Fibroblast of lung (primary cell): ENCODE measurements around the gene TK1. TPM values are rescaled to one million over a fixed set of nuclear protein-coding genes. Genes with fewer than 3 reads are reported as not detected.
A peak's percentile ranks its signal among the peaks of the same experiment; 100 is the strongest.

Experiments
- DNase-seq, 2 donors: peaks; one replicate each; pipeline versions ENCODE4 v3.0.0 to v3.0.0-alpha.2; 2010; ENCODE audit warnings: low read depth in 2 of 2
- H2AFZ ChIP-seq: 2 replicates; pipeline ENCODE4 v1.5.1; 2012; ENCODE audit warnings: low read length, control low read depth, inconsistent platforms
- H3K27ac ChIP-seq: 2 replicates; pipeline ENCODE4 v1.5.1; 2011; ENCODE audit warnings: low read length, control low read depth; ENCODE audit not compliant: insufficient read depth
- H3K27me3 ChIP-seq: 2 replicates; pipeline ENCODE4 v1.5.1; 2011; ENCODE audit warnings: mild to moderate bottlenecking, low read length; ENCODE audit not compliant: control insufficient read depth, insufficient read depth
- H3K36me3 ChIP-seq: 2 replicates; pipeline ENCODE4 v1.5.1; 2011; ENCODE audit warnings: low read length; ENCODE audit not compliant: control insufficient read depth, insufficient read depth
- H3K4me1 ChIP-seq: 2 replicates; pipeline ENCODE4 v1.5.1; 2011; ENCODE audit warnings: low read length; ENCODE audit not compliant: control insufficient read depth, insufficient read depth; ENCODE audit errors: extremely low read depth
- H3K4me2 ChIP-seq: 2 replicates; pipeline ENCODE4 v1.5.1; 2011; ENCODE audit warnings: low read length, control low read depth; ENCODE audit not compliant: insufficient read depth; ENCODE audit errors: extremely low read depth
- H3K4me3 ChIP-seq, 4 experiments: fragments of 200-600 bp in 1 of 4; sonication (generic) in 1 of 4; replicated peaks in 1 of 4; 2 replicates each; pipeline ENCODE4 v1.5.1; 2011 to 2016; ENCODE audit warnings: low read length in 4 of 4, low read depth in 3 of 4, mild to moderate bottlenecking in 3 of 4, control low read depth in 2 of 4, inconsistent platforms in 1 of 4, mixed read lengths in 1 of 4; ENCODE audit not compliant: insufficient read depth in 1 of 4; ENCODE audit errors: control extremely low read depth in 1 of 4
- H3K79me2 ChIP-seq: 2 replicates; pipeline ENCODE4 v1.5.1; 2012; ENCODE audit warnings: mild to moderate bottlenecking, low read length, inconsistent platforms; ENCODE audit not compliant: control insufficient read depth, insufficient read depth
- H3K9ac ChIP-seq: 2 replicates; pipeline ENCODE4 v1.5.1; 2011; ENCODE audit warnings: mild to moderate bottlenecking, low read length, control low read depth; ENCODE audit not compliant: insufficient read depth
- H3K9me3 ChIP-seq: 2 replicates; pipeline ENCODE4 v1.5.1; 2012; ENCODE audit warnings: low read depth, low read length; ENCODE audit not compliant: control insufficient read depth, insufficient read depth
- H4K20me1 ChIP-seq: 2 replicates; pipeline ENCODE4 v1.5.1; 2011; ENCODE audit warnings: low read length; ENCODE audit not compliant: control insufficient read depth, insufficient read depth; ENCODE audit errors: extremely low read depth
- EZH2 ChIP-seq: IDR thresholded peaks from 2 replicates; pipeline ENCODE4 v1.5.1; 2012; ENCODE audit warnings: low read length, control low read depth, mild to moderate bottlenecking; ENCODE audit errors: missing control alignments
- polyA plus RNA-seq, 2 donors: library from polyadenylated mRNA; depleted of rRNA in 1 of 2; stranded (reverse) in 1 of 2; unstranded in 1 of 2; fragments of >200 nt; gene quantifications; 2 replicates each; pipeline ENCODE4 v1.2.1, GENCODE V29; 2011 to 2012; ENCODE audit warnings: missing spikeins in 1 of 2
- total RNA-seq: library from RNA; depleted of rRNA; stranded (reverse); fragments of >200 nt; gene quantifications from 2 replicates; pipeline ENCODE4 v1.2.1, GENCODE V29; 2014
- TF ChIP-seq, protein P1 (sequence below), 2 donors: IDR thresholded peaks in 1 of 2; conservative IDR thresholded peaks in 1 of 2; 1 replicate in 1 of 2; 2 replicates in 1 of 2; pipeline ENCODE4 v1.5.1; 2011 to 2012; ENCODE audit warnings: low read length in 2 of 2, control low read depth in 1 of 2, inconsistent platforms in 1 of 2, low read depth in 1 of 2, mild to moderate bottlenecking in 1 of 2

TK1 gene
- total and polyA plus RNA-seq, 2 donors (not counting 1 experiment from before 2014, with no cell fraction given): 40.6 to 69.2 TPM

DNA sequence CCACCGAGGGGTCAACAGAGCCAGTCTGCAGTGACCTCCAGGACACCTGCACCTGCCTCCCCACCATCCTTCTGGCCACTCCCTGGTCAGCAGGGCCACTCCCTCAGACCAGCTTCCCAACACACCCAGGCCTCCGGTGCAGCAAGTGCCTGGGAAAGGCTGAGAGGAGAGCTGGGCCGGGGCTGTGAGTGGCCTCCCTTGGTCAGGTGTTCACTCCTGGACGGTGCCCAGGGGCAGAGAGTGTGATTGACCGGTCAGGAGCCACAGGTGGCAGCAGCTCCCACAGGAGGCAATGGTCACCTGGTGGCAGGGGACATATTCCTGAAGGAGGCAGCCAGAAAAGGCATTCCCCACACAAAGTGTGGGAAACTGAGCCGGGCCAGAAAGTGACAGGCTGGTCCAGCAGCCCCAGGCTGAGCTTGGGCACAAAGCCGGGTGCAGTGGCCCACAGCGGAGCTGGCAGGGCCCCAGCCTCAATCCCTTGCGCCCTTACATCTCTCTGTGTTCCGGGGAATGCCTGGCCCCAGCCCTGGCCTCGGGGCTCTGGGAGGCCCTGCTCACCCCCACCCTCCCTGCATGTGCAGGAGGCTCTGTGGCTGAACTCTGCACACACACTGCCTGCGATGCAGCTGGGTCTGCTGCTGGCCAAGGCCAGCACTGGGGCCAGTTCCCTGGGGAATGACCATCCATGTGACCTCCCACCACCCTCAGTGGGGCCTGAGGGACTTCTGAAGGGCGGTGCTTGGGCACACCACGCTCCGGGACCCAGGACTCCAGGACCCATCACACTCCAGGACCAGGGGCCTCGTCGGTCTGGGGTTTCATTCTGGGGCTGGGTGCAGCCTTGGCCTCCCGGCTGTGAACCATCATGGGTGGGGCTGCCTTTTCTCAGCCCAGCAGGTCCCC lies 41.9 kb downstream of the TK1 start:
- TF ChIP-seq, protein P1, sequence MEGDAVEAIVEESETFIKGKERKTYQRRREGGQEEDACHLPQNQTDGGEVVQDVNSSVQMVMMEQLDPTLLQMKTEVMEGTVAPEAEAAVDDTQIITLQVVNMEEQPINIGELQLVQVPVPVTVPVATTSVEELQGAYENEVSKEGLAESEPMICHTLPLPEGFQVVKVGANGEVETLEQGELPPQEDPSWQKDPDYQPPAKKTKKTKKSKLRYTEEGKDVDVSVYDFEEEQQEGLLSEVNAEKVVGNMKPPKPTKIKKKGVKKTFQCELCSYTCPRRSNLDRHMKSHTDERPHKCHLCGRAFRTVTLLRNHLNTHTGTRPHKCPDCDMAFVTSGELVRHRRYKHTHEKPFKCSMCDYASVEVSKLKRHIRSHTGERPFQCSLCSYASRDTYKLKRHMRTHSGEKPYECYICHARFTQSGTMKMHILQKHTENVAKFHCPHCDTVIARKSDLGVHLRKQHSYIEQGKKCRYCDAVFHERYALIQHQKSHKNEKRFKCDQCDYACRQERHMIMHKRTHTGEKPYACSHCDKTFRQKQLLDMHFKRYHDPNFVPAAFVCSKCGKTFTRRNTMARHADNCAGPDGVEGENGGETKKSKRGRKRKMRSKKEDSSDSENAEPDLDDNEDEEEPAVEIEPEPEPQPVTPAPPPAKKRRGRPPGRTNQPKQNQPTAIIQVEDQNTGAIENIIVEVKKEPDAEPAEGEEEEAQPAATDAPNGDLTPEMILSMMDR (conservative IDR thresholded peaks at IDR 0.05 in 1 of 2, IDR thresholded peaks at IDR 0.05 in 1 of 2; ENCODE audit: low read depth in 1 of 2, low read length in 2 of 2): no peak
- TF ChIP-seq EZH2: no peak
- Histone ChIP-seq H3K36me3 (no peaks in the 10 kb centered on the region), H3K27ac (no peak overlapping the region), H3K27me3 (no peaks in the 10 kb centered on the region), H3K9ac (no peak overlapping the region), H3K4me3 (no peak overlapping the region), H3K79me2 (no peaks in the 10 kb centered on the region), H2AFZ (no peak overlapping the region), H3K4me2 (no peak overlapping the region), H3K4me1 (peaks cover 24% of the 10 kb centered on the region), H3K9me3 (no peaks in the 10 kb centered on the region), H4K20me1 (no peaks in the 10 kb centered on the region)
- DNase-seq: peak in 1 of 2 donors; percentile 82

DNA sequence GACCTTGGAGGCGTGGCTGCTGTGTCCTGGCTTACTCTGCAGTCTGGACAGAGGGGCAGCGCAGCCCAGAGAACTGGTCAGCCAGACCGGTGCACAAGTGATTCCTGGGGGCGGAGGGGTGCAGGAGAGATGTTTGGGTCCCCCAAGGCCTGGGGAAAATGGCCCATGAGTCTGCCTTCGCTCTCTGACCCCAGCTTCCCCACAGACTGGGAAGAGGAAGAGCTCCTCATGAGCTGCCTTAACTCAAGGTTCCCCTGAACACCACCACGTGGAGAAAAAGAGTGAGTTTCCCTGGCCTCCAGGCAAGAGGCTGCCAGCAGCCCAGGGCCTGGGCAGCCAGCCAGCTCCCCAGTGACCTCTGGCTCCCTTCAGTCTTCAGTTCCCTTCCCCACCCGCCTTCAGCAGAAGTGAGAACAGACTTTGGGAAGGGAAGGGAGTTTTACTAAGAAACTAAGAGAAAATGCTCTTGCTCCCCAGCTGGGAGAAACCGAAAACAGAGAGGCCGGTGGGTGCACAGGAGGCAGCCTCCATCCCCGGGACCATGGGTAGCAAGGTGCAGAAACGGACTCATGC lies 42.6 kb downstream of the TK1 start:
- Histone ChIP-seq H4K20me1 (no peaks in the 10 kb centered on the region), H3K36me3 (no peaks in the 10 kb centered on the region), H3K9ac (no peak overlapping the region), H3K79me2 (no peaks in the 10 kb centered on the region), H3K27ac (no peak overlapping the region), H3K9me3 (no peaks in the 10 kb centered on the region), H3K4me3 (no peak overlapping the region), H3K27me3 (no peaks in the 10 kb centered on the region), H3K4me2 (no peak overlapping the region), H3K4me1 (peaks cover 24% of the 10 kb centered on the region), H2AFZ (no peak overlapping the region)
- peak; percentile 59 to 96 for DNase-seq
- TF ChIP-seq EZH2: no peak
- TF ChIP-seq, protein P1 (conservative IDR thresholded peaks at IDR 0.05 in 1 of 2, IDR thresholded peaks at IDR 0.05 in 1 of 2; ENCODE audit: low read depth in 1 of 2, low read length in 2 of 2): peak in 1 of 2 donors; percentile 21
